BJ (cell line): ENCODE measurements around the gene GTPBP8. TPM values are rescaled to one million over a fixed set of nuclear protein-coding genes. Genes with fewer than 3 reads are reported as not detected.
A peak's percentile ranks its signal among the peaks of the same experiment; 100 is the strongest.

Experiments
- CTCF ChIA-PET: fragments of 350-600 bp; formaldehyde crosslinking; extraction: SDS; loops from one replicate; lab custom pipeline; 2021; ENCODE audit warnings: antibody characterized with exemption, inconsistent platforms; lab: Yijun Ruan, JAX
- POLR2A ChIA-PET: fragments of 300-600 bp; sonication (Branson Sonifier 250); formaldehyde crosslinking; extraction: SDS; loops from one replicate; lab custom pipeline; 2021; ENCODE audit warnings: antibody characterized with exemption; lab: Charles Lee
- DNase-seq: peaks from one replicate; pipeline ENCODE4 v3.0.0-alpha.2; 2011; ENCODE audit warnings: low read depth
- H3K27me3 ChIP-seq: 2 replicates; pipeline ENCODE4 v1.6.0; 2011; ENCODE audit warnings: low read length; ENCODE audit not compliant: control insufficient read depth, insufficient read depth
- H3K36me3 ChIP-seq: 2 replicates; pipeline ENCODE4 v1.5.1; 2011; ENCODE audit warnings: low read length; ENCODE audit not compliant: control insufficient read depth, insufficient read depth
- H3K4me3 ChIP-seq: 2 replicates; pipeline ENCODE4 v1.5.1; 2011; ENCODE audit warnings: low read depth, mild to moderate bottlenecking, control low read depth, low read length
- polyA minus RNA-seq: library from RNA; depleted of rRNA, polyadenylated mRNA; stranded (reverse); fragments of >200 nt; gene quantifications from 2 replicates; pipeline ENCODE4 v1.2.3, GENCODE V29; 2011; rRNA and poly(A)+ RNA removed
- polyA plus RNA-seq: library from polyadenylated mRNA; depleted of rRNA; stranded (reverse); fragments of >200 nt; gene quantifications from 2 replicates; pipeline ENCODE4 v1.2.3, GENCODE V29; 2011; rRNA removed
- TF ChIP-seq, protein P1 (sequence below): IDR thresholded peaks from 2 replicates; pipeline ENCODE4 v1.5.1; 2011; ENCODE audit warnings: low read depth, mild to moderate bottlenecking, control low read depth, inconsistent platforms, low read length, moderate library complexity; ENCODE audit not compliant: insufficient read depth

Gene GTPBP8
- polyA plus RNA-seq (16.7 and 18.3 TPM in 2 replicates), polyA minus RNA-seq (19.9 and 25.1 TPM in 2 replicates)

DNA sequence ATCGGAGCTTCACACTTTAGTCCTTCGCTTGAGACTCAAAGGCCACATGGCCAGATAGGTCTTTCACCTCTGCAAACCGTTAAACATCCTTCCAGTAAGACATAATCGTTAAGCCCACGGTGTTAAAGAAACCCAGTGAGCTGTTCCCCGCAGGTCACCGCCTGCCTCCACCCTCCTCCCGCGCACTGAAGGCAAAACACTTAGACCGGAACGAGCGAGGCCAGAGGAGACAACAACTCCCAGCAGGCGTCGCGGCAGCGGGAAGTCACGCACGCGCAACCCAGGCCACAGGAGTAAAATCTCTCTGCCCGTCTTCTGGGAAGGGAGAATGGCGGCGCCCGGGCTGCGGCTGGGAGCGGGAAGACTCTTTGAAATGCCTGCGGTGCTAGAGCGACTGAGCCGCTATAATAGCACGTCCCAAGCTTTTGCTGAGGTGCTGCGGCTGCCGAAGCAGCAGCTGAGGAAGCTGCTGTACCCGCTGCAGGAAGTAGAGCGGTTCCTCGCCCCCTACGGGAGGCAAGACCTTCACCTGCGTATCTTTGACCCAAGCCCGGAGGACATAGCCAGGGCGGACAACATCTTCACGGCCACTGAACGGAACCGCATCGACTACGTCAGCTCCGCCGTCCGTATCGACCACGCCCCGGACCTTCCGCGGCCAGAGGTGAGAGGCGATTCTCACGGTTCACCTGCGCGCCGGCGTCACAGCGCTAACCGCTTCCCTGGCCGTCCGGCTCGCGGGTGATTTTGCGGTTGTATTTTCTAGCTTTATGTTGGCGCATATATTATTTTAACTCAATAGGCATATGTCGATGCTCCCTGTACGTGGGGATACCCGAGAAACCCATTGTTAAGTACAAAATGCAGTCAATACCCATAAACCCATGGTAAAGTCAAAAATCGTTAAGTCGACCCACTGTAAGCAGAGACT is at the start of gene GTPBP8:
TSS of gene GTPBP8 (plus strand) at position 313 of the 931 bp plus-strand sequence. CDS start at position 329, 16 bp downstream.
- Histone ChIP-seq H3K27me3 (no peaks in the 10 kb centered on the region), H3K36me3 (peaks cover 2% of the 10 kb centered on the region; the same call in 1 of the 2 replicates), H3K4me3 (peak within 1 kb of the TSS; percentile 98)
- POLR2A ChIA-PET: no interaction called here
- peak; percentile 50 for DNase-seq
- CTCF ChIA-PET: interaction anchor here (0.7 to 3.1 kb wide), 3 partner anchors 12 to 348 kb away, joined by 3 to 12 read pairs (median 4); no protein-coding TSS in a partner anchor
- TF ChIP-seq, protein P1, sequence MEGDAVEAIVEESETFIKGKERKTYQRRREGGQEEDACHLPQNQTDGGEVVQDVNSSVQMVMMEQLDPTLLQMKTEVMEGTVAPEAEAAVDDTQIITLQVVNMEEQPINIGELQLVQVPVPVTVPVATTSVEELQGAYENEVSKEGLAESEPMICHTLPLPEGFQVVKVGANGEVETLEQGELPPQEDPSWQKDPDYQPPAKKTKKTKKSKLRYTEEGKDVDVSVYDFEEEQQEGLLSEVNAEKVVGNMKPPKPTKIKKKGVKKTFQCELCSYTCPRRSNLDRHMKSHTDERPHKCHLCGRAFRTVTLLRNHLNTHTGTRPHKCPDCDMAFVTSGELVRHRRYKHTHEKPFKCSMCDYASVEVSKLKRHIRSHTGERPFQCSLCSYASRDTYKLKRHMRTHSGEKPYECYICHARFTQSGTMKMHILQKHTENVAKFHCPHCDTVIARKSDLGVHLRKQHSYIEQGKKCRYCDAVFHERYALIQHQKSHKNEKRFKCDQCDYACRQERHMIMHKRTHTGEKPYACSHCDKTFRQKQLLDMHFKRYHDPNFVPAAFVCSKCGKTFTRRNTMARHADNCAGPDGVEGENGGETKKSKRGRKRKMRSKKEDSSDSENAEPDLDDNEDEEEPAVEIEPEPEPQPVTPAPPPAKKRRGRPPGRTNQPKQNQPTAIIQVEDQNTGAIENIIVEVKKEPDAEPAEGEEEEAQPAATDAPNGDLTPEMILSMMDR: peak; percentile 21; the same call in 1 of the 2 replicates

DNA sequence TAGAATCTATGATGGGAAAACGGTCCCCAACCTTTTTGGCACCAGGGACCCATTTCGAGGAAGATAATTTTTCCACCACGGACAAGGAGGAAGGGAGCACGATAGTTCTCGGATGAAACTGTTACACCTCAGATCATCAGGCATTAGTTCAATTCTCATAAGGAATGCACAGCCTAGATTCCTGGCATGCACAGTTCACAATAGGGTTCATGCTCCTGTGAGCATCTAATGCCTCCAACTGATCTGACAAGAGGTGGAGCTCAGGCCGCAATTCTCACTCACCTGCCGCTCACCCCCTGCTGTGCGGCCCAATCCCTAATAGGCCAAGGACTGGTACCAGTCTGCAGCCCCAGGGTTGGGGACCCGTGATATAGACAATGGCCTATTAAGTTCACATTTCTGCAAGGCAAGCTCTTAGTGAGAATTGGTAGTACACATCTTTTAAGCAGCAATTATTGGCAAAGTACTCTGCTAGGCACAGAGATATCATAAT is 42.4 kb upstream of the GTPBP8 start:
- no peak for DNase-seq
- H3K36me3 ChIP-seq: no peaks in the 10 kb centered on the region
- TF ChIP-seq, protein P1: no peak
- H3K4me3 ChIP-seq: no peak overlapping the region
- H3K27me3 ChIP-seq: peaks cover 2% of the 10 kb centered on the region; the same call in 1 of the 2 replicates
- POLR2A ChIA-PET: no interaction called here
- CTCF ChIA-PET: interaction anchor here (0.6 to 1.3 kb wide), 2 partner anchors 25 to 41 kb away, joined by 4 to 5 read pairs; no protein-coding TSS in a partner anchor

DNA sequence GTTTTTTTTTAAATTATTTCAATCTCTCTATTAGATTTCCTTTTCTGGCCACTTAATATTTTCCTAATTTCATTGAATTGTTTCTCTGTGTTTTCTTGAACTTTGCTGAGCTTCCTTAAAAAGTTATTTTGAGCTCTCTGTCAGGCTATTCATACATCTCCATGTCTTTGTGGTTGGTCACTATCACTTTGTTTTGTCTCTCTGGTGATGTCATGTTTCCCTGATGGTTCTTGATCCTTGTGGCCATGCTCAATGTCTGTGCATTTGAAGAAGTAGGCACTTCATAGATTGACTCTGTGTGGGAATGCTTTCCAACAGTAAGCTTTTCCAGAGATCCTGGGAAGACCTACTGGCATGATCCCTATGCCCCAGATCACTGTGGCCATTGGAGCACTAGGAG is 34.4 kb upstream of the GTPBP8 start:
- DNase-seq: no peak
- POLR2A ChIA-PET: no interaction called here
- TF ChIP-seq, protein P1: no peak
- Histone ChIP-seq H3K4me3 (no peak overlapping the region), H3K27me3 (0 out of 2 replicates have a peak, but pooled peaks cover 1% of the 10 kb centered on the region), H3K36me3 (no peaks in the 10 kb centered on the region)
- CTCF ChIA-PET: no interaction called here

DNA sequence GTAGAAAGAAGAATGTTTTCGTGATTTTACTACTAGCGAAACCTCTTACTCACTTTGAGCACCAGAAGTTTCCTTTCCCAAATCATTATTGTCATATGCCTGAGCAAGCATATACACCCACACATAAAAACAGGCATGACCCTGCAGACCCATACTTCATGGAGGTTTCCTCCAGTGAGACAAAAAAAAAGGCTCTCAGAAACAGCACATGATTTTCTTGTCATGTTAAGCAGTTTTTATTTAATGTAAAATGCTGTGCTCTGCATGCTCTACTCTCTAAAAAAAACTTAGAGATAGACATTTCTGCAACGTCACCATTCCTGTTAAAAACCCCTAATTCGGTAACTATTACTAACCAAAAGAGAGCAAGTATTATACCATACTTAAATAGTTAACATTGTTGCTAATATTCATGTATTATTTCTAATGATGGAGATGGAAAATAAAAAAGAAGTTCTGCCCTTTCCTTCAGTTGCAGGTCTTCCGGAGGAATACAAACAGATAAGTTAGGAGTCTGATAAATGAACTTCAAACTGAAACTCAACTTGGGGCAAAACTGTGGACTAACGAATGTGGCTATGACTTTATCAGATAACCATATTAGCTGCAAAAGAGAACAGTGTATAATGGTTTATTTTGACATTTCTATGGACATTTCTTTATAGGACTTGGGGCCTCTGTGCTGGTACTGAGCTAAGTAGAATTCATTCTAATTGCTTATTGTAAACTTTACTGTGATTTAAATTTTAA is 31.8 kb upstream of the GTPBP8 start:
- CTCF ChIA-PET: no interaction called here
- POLR2A ChIA-PET: no interaction called here

More for the DNA sequence above, 31.8 kb upstream of the GTPBP8 start:
- no peak for DNase-seq
- Histone ChIP-seq H3K36me3 (no peaks in the 10 kb centered on the region), H3K4me3 (no peak overlapping the region), H3K27me3 (0 out of 2 replicates have a peak, but pooled peaks cover 1% of the 10 kb centered on the region)
- TF ChIP-seq, protein P1: no peak
